K562 (cell line): ENCODE measurements around the gene KIF18B. TPM values are rescaled to one million over a fixed set of nuclear protein-coding genes. Genes with fewer than 3 reads are reported as not detected.

ENCODE experiments used
- ARHGAP35 ChIP-seq: fragments of 450-650 bp; IDR thresholded peaks from 2 replicates; pipeline ENCODE4 v1.6.1; 2018; ENCODE audit not compliant: partially characterized antibody
- ARID2 ChIP-seq: fragments of 450-650 bp; IDR thresholded peaks from 2 replicates; pipeline ENCODE4 v1.6.1; 2017; ENCODE audit warnings: antibody characterized with exemption, mild to moderate bottlenecking
- ATF4 ChIP-seq: fragments of 450-650 bp; formaldehyde crosslinking; IDR thresholded peaks from 2 replicates; pipeline ENCODE4 v1.4.0; 2022; ENCODE audit warnings: mild to moderate bottlenecking, moderate library complexity
- BRCA1 ChIP-seq, 2 experiments: fragments of 450-650 bp in 1 of 2; sonication (generic) in 1 of 2; formaldehyde crosslinking in 1 of 2; IDR thresholded peaks; 2 replicates each; pipeline versions ENCODE4 v1.5.0 to v1.6.1; 2017 to 2020; ENCODE audit warnings: mild to moderate bottlenecking in 1 of 2, missing genetic modification reagents in 1 of 2
- CBX5 ChIP-seq: IDR thresholded peaks from 2 replicates; pipeline ENCODE4 v1.6.1; 2014; ENCODE audit warnings: low read depth, borderline replicate concordance
- CREBBP ChIP-seq: IDR thresholded peaks from one replicate; pipeline ENCODE4 v1.6.1; 2012; ENCODE audit warnings: low read depth, mild to moderate bottlenecking, control low read depth, inconsistent platforms, low read length
- ETS1 ChIP-seq: conservative IDR thresholded peaks from 2 replicates; pipeline ENCODE4 v1.6.1; 2011; ENCODE audit warnings: low read depth, mild to moderate bottlenecking, low read length; ENCODE audit not compliant: control insufficient read depth
- HDAC2 ChIP-seq: fragments of 450-650 bp; IDR thresholded peaks from 2 replicates; pipeline ENCODE4 v1.6.1; 2016; ENCODE audit warnings: mild to moderate bottlenecking
- HDAC8 ChIP-seq: fragments of 450-650 bp; IDR thresholded peaks from 2 replicates; pipeline ENCODE4 v1.6.1; 2016; ENCODE audit warnings: mild to moderate bottlenecking, missing genetic modification characterization, moderate library complexity, missing compliant biosample characterization
- HNRNPLL ChIP-seq: fragments of 200-400 bp; formaldehyde crosslinking; IDR thresholded peaks from 2 replicates; pipeline ENCODE4 v1.6.1; 2017; ENCODE audit warnings: low read length, low read depth, mild to moderate bottlenecking; ENCODE audit not compliant: poor library complexity, severe bottlenecking
- MAFK ChIP-seq: IDR thresholded peaks from 2 replicates; pipeline ENCODE4 v1.6.1; 2011; ENCODE audit warnings: low read length, improper control_type of control experiment
- NCOA6 ChIP-seq: fragments of 450-650 bp; IDR thresholded peaks from 2 replicates; pipeline ENCODE4 v1.6.1; 2017; ENCODE audit warnings: mild to moderate bottlenecking
- SPI1 ChIP-seq: IDR thresholded peaks from 2 replicates; pipeline ENCODE4 v1.6.1; 2011; ENCODE audit warnings: low read depth, low read length, control low read depth, borderline replicate concordance
- SRF ChIP-seq, 2 experiments: fragments of 250-450, 450-650 bp in 1 of 2; sonication (Bioruptor Pico) in 1 of 2; sonication (generic) in 1 of 2; formaldehyde crosslinking; IDR thresholded peaks; 2 replicates each; pipeline versions ENCODE4 v1.5.0 to v1.5.1; 2020 to 2022; ENCODE audit warnings: mild to moderate bottlenecking in 1 of 2, missing genetic modification reagents in 1 of 2
- SRSF9 ChIP-seq: fragments of 200-400 bp; formaldehyde crosslinking; IDR thresholded peaks from 2 replicates; pipeline ENCODE4 v1.6.1; 2017; ENCODE audit warnings: low read depth, low read length, borderline replicate concordance
- YY1 ChIP-seq, 3 experiments: IDR thresholded peaks; 2 replicates each; pipeline ENCODE4 v1.6.1; 2011; ENCODE audit warnings: low read length in 2 of 3, mild to moderate bottlenecking in 2 of 3, moderate library complexity in 2 of 3, borderline replicate concordance in 1 of 3, control low read depth in 1 of 3, low read depth in 1 of 3; ENCODE audit not compliant: insufficient read depth in 3 of 3, insufficient replicate concordance in 2 of 3, control insufficient read depth in 1 of 3, insufficient read length in 1 of 3; ENCODE audit errors: extremely low read depth in 1 of 3
- ZBED1 ChIP-seq: IDR thresholded peaks from 2 replicates; pipeline ENCODE4 v1.6.1; 2014
- ZNF140 ChIP-seq: fragments of 250-450 bp; sonication (Bioruptor Pico); IDR thresholded peaks from 2 replicates; pipeline ENCODE4 v1.8.0; 2021; ENCODE audit warnings: moderate library complexity, mild to moderate bottlenecking, inconsistent platforms
- ZNF212 ChIP-seq: fragments of 450-650 bp; formaldehyde crosslinking; IDR thresholded peaks from 2 replicates; pipeline ENCODE4 v1.4.0; 2020; ENCODE audit warnings: mild to moderate bottlenecking
- ZNF280B ChIP-seq: fragments of 250-450 bp; sonication (Bioruptor Pico); IDR thresholded peaks from 2 replicates; pipeline ENCODE4 v1.5.1; 2021; ENCODE audit warnings: mild to moderate bottlenecking
- ZNF384 ChIP-seq: IDR thresholded peaks from 2 replicates; pipeline ENCODE4 v1.6.1; 2012; ENCODE audit warnings: low read depth, low read length, improper control_type of control experiment
- ZNF449 ChIP-seq: fragments of 250-450 bp; sonication (Bioruptor Pico); IDR thresholded peaks from 2 replicates; pipeline ENCODE4 v1.8.0; 2022; ENCODE audit warnings: moderate library complexity, mild to moderate bottlenecking, inconsistent platforms
- polyA plus RNA-seq, 8 experiments: library from polyadenylated mRNA; depleted of rRNA in 4 of 8; stranded (reverse) in 5 of 8; unstranded in 3 of 8; fragments of >200 nt; fragmentation: Nextera tagmentation in 2 of 8; fragmentation: Illumina TruSeq in 1 of 8; extraction: Ambion mirVana in 2 of 8; extraction: Trizol in 1 of 8; gene quantifications; 2 replicates each; pipeline versions ENCODE4 v1.2.1 to v1.2.3, GENCODE V29; 2011 to 2014; ENCODE audit warnings: inconsistent platforms in 1 of 8, missing spikeins in 1 of 8
- total RNA-seq, 7 experiments: library from RNA; depleted of rRNA in 6 of 7; stranded (reverse); fragments of >200 nt in 6 of 7; fragmentation: Illumina TruSeq in 2 of 7; extraction: Trizol in 2 of 7; gene quantifications; 2 replicates each; pipeline versions ENCODE4 v1.2.1 to v1.2.3, GENCODE V29; 2011 to 2021; ENCODE audit warnings: low replicate concordance in 1 of 7

The KIF18B gene
- total and polyA plus RNA-seq, 9 of the 15 experiments (the other 6 are each of a cell fraction or from before 2014, with no cell fraction given) = 2.0 to 42.8 (median 13.2) TPM

GRCh38 chr17:44899074-44899782 is 48.3 kb downstream of the KIF18B start, which contains the start of gene EFTUD2 (continued):
- TF ChIP-seq ZNF449 (CRISPR knock-in tag) = no peak
- TF ChIP-seq ARID2 = no peak
- TF ChIP-seq BRCA1 (IDR thresholded peaks at IDR 0.05) = no peak
- TF ChIP-seq BRCA1 (CRISPR knock-in tag; IDR thresholded peaks at IDR 0.05) = no peak
- TF ChIP-seq ZBED1 = no peak
- TF ChIP-seq NCOA6 = no peak
- peak in 2 of 3 experiments; percentile 38 to 50 for TF ChIP-seq YY1 (IDR thresholded peaks at IDR 0.05; ENCODE audit: borderline replicate concordance in 1 of 3, control insufficient read depth in 1 of 3, extremely low read depth in 1 of 3, insufficient read depth in 3 of 3, insufficient read length in 1 of 3, insufficient replicate concordance in 2 of 3, low read depth in 1 of 3, low read length in 2 of 3)
- TF ChIP-seq CREBBP = no peak
- TF ChIP-seq ETS1 = 0 out of 2 replicates have a peak, but pooled peaks have one; percentile 33
- TF ChIP-seq ZNF212 (CRISPR knock-in tag) = no peak
- no peak for TF ChIP-seq SRSF9
- TF ChIP-seq ARHGAP35 = no peak
- TF ChIP-seq ZNF140 (CRISPR knock-in tag) = no peak
- 0 out of 2 replicates have a peak, but pooled peaks have one; percentile 16 for TF ChIP-seq HDAC8 (tag)
- 0 out of 2 replicates have a peak, but pooled peaks have one; percentile 40 for TF ChIP-seq SPI1
- no peak for TF ChIP-seq CBX5
- peak; percentile 95 for TF ChIP-seq HNRNPLL
- peak; percentile 47 for TF ChIP-seq ZNF384
- TF ChIP-seq MAFK = no peak
- no peak for TF ChIP-seq ATF4 (CRISPR knock-in tag)
- peak; percentile 84; the same call in 1 of the 2 replicates for TF ChIP-seq HDAC2
- peak in 1 of 2 experiments; percentile 80; a peak in 2 of 4 replicates for TF ChIP-seq SRF (CRISPR knock-in tag; IDR thresholded peaks at IDR 0.05)
- no peak for TF ChIP-seq ZNF280B (CRISPR knock-in tag)
